ENCODE measurements around the gene WDR6. TPM values are rescaled to one million over a fixed set of nuclear protein-coding genes. Genes with fewer than 3 reads are reported as not detected.
"Not testable (repeated sequence)": the region's sequence is repeated elsewhere in the genome, so short reads cannot be mapped to it uniquely, and the experiment has no call there.

The WDR6 gene
- total and polyA plus RNA-seq, 2 experiments from 2014 or later: 76.5 to 156 TPM

DNA sequence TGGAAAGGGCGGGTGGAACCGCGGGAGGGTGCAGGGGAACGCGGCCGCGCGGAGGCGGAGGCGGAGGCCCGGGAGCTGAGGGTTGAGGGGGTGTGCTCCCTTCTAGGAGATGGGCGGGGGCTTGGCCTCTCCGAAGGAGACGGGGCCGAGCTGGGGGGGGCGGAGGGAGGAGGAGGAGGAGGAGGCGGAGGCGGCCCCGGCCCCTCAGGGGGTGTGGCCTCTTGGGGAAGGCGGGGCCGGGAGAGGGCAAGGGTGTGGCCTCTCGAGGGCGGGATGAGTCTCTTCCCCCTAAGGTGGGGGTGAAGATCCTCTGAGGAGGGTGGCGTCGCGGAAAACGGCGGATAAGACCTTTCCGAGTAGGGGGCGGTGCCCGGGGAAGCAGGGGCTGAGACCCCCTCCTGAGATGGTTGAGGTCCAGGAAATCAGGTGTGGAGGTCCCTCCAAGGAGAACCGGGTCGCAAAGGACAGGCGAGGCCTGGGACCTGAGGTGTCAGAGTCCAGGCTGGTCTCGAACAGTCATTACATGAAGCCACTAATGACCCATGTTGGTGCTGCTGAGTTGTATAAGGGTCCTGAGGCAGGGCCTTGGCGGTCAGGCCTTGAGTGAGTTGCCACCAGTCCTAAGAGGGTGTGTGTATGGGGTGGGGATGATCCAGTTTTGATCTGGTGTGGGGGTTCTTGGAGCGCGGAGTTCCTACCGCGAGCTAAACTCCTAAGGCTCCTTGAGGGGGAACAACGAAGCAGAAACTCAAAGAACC lies 759 bp downstream of the WDR6 start:
- Histone ChIP-seq H3K27ac (ENCODE audit: low read depth) (peak overlapping the region; percentile 100), H4K20me1 (replicated peaks; ENCODE audit: insufficient read depth) (peaks cover 34% of the 10 kb centered on the region), H3K4me1 (ENCODE audit: insufficient read depth) (peaks cover 9% of the 10 kb centered on the region), H3K36me3 (ENCODE audit: insufficient read depth) (peaks cover 8% of the 10 kb centered on the region; the same call in 1 of the 2 replicates), H3K9me2 (ENCODE audit: insufficient read depth) (no peaks in the 10 kb centered on the region), H2AFZ (peak overlapping the region; percentile 88; the same call in 1 of the 2 replicates), H3F3A (replicated peaks; ENCODE audit: low read depth) (0 out of 2 replicates have a peak, but pooled peaks cover 5% of the 10 kb centered on the region), H3K4me3 (peak overlapping the region; percentile 99), H3K4me2 (peak overlapping the region; percentile 95), H3K27me3 (ENCODE audit: insufficient read depth) (no peaks in the 10 kb centered on the region), H3K79me2 (replicated peaks; ENCODE audit: insufficient read depth) (peaks cover 54% of the 10 kb centered on the region)
- peak; percentile 96 for DNase-seq (ENCODE audit: low spot score)
- TF ChIP-seq POLR2AphosphoS5 (IDR thresholded peaks at IDR 0.05; ENCODE audit: low read depth) (peak; percentile 59; the same call in 1 of the 2 replicates), ZNF114 (CRISPR knock-in tag; IDR thresholded peaks at IDR 0.05) (no peak), EZH2phosphoT487 (IDR thresholded peaks at IDR 0.05; ENCODE audit: unreplicated experiment) (no peak), CREB1 (CRISPR knock-in tag; IDR thresholded peaks at IDR 0.05; ENCODE audit: low read depth) (no peak), STAT1 (IDR thresholded peaks at IDR 0.05; ENCODE audit: unreplicated experiment) (no peak)
- TF ChIP-seq, protein P1, sequence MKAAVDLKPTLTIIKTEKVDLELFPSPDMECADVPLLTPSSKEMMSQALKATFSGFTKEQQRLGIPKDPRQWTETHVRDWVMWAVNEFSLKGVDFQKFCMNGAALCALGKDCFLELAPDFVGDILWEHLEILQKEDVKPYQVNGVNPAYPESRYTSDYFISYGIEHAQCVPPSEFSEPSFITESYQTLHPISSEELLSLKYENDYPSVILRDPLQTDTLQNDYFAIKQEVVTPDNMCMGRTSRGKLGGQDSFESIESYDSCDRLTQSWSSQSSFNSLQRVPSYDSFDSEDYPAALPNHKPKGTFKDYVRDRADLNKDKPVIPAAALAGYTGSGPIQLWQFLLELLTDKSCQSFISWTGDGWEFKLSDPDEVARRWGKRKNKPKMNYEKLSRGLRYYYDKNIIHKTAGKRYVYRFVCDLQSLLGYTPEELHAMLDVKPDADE (IDR thresholded peaks at IDR 0.05): no peak
- H3K36me3 Mint-ChIP-seq (ENCODE audit: low read depth): peaks cover 25% of the 10 kb centered on the region
- peaks cover 3% of the 10 kb centered on the region; the same call in 2 of the 3 replicates for H3K9me3 Mint-ChIP-seq
- peaks cover 12% of the 10 kb centered on the region for H3K27me3 Mint-ChIP-seq (ENCODE audit: insufficient read depth, low read depth, poor library complexity)
- peak overlapping the region; percentile 98 for H3K4me3 Mint-ChIP-seq
- H3K27ac Mint-ChIP-seq: peak overlapping the region; percentile 100
- H3K4me1 Mint-ChIP-seq: peaks cover 15% of the 10 kb centered on the region
- peak; percentile 66 for ATAC-seq

DNA sequence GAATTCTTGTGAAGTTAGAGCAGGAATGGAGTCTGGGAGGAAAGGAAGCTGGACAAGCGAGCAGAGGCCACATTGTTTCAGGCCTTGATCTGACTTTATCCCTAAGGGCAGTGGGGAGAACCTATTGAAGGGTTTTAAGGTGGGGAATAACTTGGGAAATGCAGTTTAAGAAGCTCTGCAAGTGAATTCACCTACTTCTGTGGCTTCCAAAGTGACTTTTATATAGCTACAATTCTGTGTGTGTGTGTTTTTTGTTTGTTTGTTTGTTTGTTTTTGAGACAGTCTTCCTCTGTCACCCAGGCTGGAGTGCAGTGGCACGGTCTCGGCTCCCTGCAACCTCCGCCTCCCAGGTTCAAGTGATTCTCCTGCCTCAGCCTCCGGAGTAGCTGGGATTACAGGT lies 1.4 kb downstream of the WDR6 start:
- Mint-ChIP-seq H3K4me3 (peak overlapping the region; percentile 98), H3K27ac (peak overlapping the region; percentile 79; the same call in 1 of the 2 replicates), H3K4me1 (peaks cover 15% of the 10 kb centered on the region), H3K36me3 (ENCODE audit: low read depth) (peaks cover 32% of the 10 kb centered on the region), H3K27me3 (ENCODE audit: insufficient read depth, low read depth, poor library complexity) (peaks cover 16% of the 10 kb centered on the region)
- not testable (repeated sequence) for H3F3A ChIP-seq (replicated peaks; ENCODE audit: low read depth); H3K36me3 ChIP-seq (ENCODE audit: insufficient read depth); H3K9me3 Mint-ChIP-seq; H3K9me2 ChIP-seq (ENCODE audit: insufficient read depth); ATAC-seq; H3K27me3 ChIP-seq (ENCODE audit: insufficient read depth); H3K4me1 ChIP-seq (ENCODE audit: insufficient read depth); H2AFZ ChIP-seq; DNase-seq (ENCODE audit: low spot score)
- Histone ChIP-seq H4K20me1 (replicated peaks; ENCODE audit: insufficient read depth) (peaks cover 34% of the 10 kb centered on the region), H3K79me2 (replicated peaks; ENCODE audit: insufficient read depth) (peaks cover 55% of the 10 kb centered on the region), H3K27ac (ENCODE audit: low read depth) (peak overlapping the region; percentile 69; the same call in 1 of the 2 replicates), H3K4me3 (peak overlapping the region; percentile 99), H3K4me2 (peak overlapping the region; percentile 95)

DNA sequence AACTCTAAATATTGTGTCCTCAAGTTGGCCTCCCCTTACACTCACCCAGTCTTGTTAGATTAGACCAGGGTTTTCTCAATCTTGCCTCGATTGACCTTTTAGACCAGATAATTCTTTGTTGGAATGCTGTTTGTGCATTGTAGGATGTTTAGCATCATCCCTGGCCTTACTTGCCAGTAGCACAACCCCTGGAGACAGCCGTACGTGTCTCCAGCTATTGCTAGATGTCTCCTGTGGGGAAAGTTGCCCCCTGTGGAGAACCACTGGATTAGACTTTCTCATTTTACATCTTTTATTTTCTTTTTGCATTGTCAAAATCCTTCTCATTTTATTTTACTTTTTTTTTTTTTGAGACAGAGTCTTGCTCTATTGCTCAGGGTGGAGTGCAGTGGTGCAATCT lies 2.2 kb downstream of the WDR6 start:
- Histone ChIP-seq H3K27me3 (ENCODE audit: insufficient read depth) (no peaks in the 10 kb centered on the region), H3K4me2 (no peak overlapping the region), H2AFZ (no peak overlapping the region), H3F3A (replicated peaks; ENCODE audit: low read depth) (0 out of 2 replicates have a peak, but pooled peaks cover 11% of the 10 kb centered on the region), H3K79me2 (replicated peaks; ENCODE audit: insufficient read depth) (peaks cover 55% of the 10 kb centered on the region), H3K9me2 (ENCODE audit: insufficient read depth) (no peaks in the 10 kb centered on the region), H3K36me3 (ENCODE audit: insufficient read depth) (peaks cover 8% of the 10 kb centered on the region; the same call in 1 of the 2 replicates), H3K4me3 (no peak overlapping the region), H3K27ac (ENCODE audit: low read depth) (no peak overlapping the region), H4K20me1 (replicated peaks; ENCODE audit: insufficient read depth) (peaks cover 34% of the 10 kb centered on the region), H3K4me1 (ENCODE audit: insufficient read depth) (peaks cover 9% of the 10 kb centered on the region)
- Mint-ChIP-seq H3K27ac (no peak overlapping the region), H3K27me3 (ENCODE audit: insufficient read depth, low read depth, poor library complexity) (peaks cover 16% of the 10 kb centered on the region), H3K36me3 (ENCODE audit: low read depth) (peaks cover 40% of the 10 kb centered on the region), H3K4me3 (peak overlapping the region; percentile 98; the same call in 2 of the 3 replicates), H3K4me1 (peaks cover 19% of the 10 kb centered on the region), H3K9me3 (peaks cover 3% of the 10 kb centered on the region; the same call in 2 of the 3 replicates)
- ATAC-seq (no peak), DNase-seq (ENCODE audit: low spot score) (no peak)
- TF ChIP-seq EZH2phosphoT487 (IDR thresholded peaks at IDR 0.05; ENCODE audit: unreplicated experiment): no peak
- TF ChIP-seq ZNF114 (CRISPR knock-in tag; IDR thresholded peaks at IDR 0.05): no peak
- no peak for TF ChIP-seq EZH2 (IDR thresholded peaks at IDR 0.05; ENCODE audit: low read depth, unreplicated experiment)
- TF ChIP-seq, protein P1 (IDR thresholded peaks at IDR 0.05): no peak
